Right atrium auricular region (tissue), 2 donors: ENCODE measurements around the gene SEH1L. TPM values are rescaled to one million over a fixed set of nuclear protein-coding genes. Genes with fewer than 3 reads are reported as not detected.

Source experiments
- DNase-seq: peaks from one replicate; pipeline ENCODE4 v3.0.0-alpha.2; 2019; ENCODE audit warnings: low spot score
- H3K27ac ChIP-seq, 2 donors: fragments of 200-600 bp; sonication (generic); 1 replicate in 1 of 2; 2 replicates in 1 of 2; pipeline ENCODE4 v1.5.1; 2016 to 2019
- H3K27me3 ChIP-seq, 2 donors: fragments of 200-600 bp; sonication (generic); one replicate each; pipeline versions ENCODE4 v1.5.1 to v1.6.0; 2017 to 2019
- H3K36me3 ChIP-seq: fragments of 200-600 bp; sonication (generic); one replicate; pipeline ENCODE4 v1.5.1; 2016
- H3K4me1 ChIP-seq, 2 donors: fragments of 200-600 bp; sonication (generic); one replicate each; pipeline versions ENCODE4 v1.5.1 to v1.6.0; 2017 to 2019
- H3K4me3 ChIP-seq, 2 donors: fragments of 200-600 bp; sonication (generic); 1 replicate in 1 of 2; 2 replicates in 1 of 2; pipeline ENCODE4 v1.5.1; 2017 to 2019; ENCODE audit warnings: mild to moderate bottlenecking in 1 of 2, moderate library complexity in 1 of 2
- H3K9me3 ChIP-seq, 2 donors: fragments of 200-600 bp; sonication (generic); one replicate each; pipeline ENCODE4 v1.5.1; 2019
- CTCF ChIP-seq, 2 donors: fragments of 200-600 bp; sonication (generic); IDR thresholded peaks; one replicate each; pipeline ENCODE4 v1.5.1; 2019; ENCODE audit warnings: antibody characterized with exemption in 2 of 2
- total RNA-seq, 2 donors: library from RNA; depleted of rRNA; stranded (reverse); fragments of >200 nt; gene quantifications; one replicate each; pipeline ENCODE4 v1.1.0, GENCODE V29; 2016

SEH1L gene
- total RNA-seq, 2 donors from 2014 or later = 7.7 to 17.7 TPM

GRCh38 chr18:13025233-13025632 is 77.4 kb downstream of the SEH1L start:
- H3K36me3 ChIP-seq = peaks cover 9% of the 10 kb centered on the region

GRCh38 chr18:13026583-13027270 is 78.9 kb downstream of the SEH1L start:
- H3K4me1 ChIP-seq = peaks cover 0 to 17% of the 10 kb centered on the region in 2 donors
- no peak for TF ChIP-seq CTCF (IDR thresholded peaks at IDR 0.05)
- H3K27ac ChIP-seq = no peak overlapping the region
- no peak for DNase-seq
- H3K36me3 ChIP-seq = peaks cover 6% of the 10 kb centered on the region
- no peaks in the 10 kb centered on the region for H3K9me3 ChIP-seq
- H3K4me3 ChIP-seq = no peak overlapping the region
- H3K27me3 ChIP-seq = no peaks in the 10 kb centered on the region

More at GRCh38 chr18:13025233-13025632, 77.4 kb downstream of the SEH1L start:
- Histone ChIP-seq H3K9me3 (no peaks in the 10 kb centered on the region), H3K4me3 (no peak overlapping the region), H3K27me3 (no peaks in the 10 kb centered on the region), H3K27ac (no peak overlapping the region), H3K4me1 (peaks cover 0 to 17% of the 10 kb centered on the region in 2 donors)
- TF ChIP-seq CTCF (IDR thresholded peaks at IDR 0.05) = no peak
- DNase-seq = no peak

GRCh38 chr18:13028869-13029268 is 81.1 kb downstream of the SEH1L start:
- H3K36me3 ChIP-seq = peaks cover 6% of the 10 kb centered on the region
- TF ChIP-seq CTCF (IDR thresholded peaks at IDR 0.05) = no peak

GRCh38 chr18:13032173-13032572 is 84.4 kb downstream of the SEH1L start:
- no peak for DNase-seq
- TF ChIP-seq CTCF (IDR thresholded peaks at IDR 0.05) = no peak
- Histone ChIP-seq H3K9me3 (no peaks in the 10 kb centered on the region), H3K27ac (no peak overlapping the region), H3K4me3 (no peak overlapping the region), H3K4me1 (peaks cover 0 to 9% of the 10 kb centered on the region in 2 donors), H3K27me3 (no peaks in the 10 kb centered on the region), H3K36me3 (no peaks in the 10 kb centered on the region)

More at GRCh38 chr18:13028869-13029268, 81.1 kb downstream of the SEH1L start:
- peaks cover 0 to 17% of the 10 kb centered on the region in 2 donors for H3K4me1 ChIP-seq
- no peaks in the 10 kb centered on the region for H3K27me3 ChIP-seq
- no peaks in the 10 kb centered on the region for H3K9me3 ChIP-seq
- H3K4me3 ChIP-seq = no peak overlapping the region
- H3K27ac ChIP-seq = peak overlapping the region; percentile 64 to 75
- DNase-seq = no peak

GRCh38 chr18:13035249-13035914 is 87.6 kb downstream of the SEH1L start:
- TF ChIP-seq CTCF (IDR thresholded peaks at IDR 0.05) = no peak
- Histone ChIP-seq H3K4me3 (no peak overlapping the region), H3K36me3 (peaks cover 9% of the 10 kb centered on the region), H3K27ac (no peak overlapping the region), H3K27me3 (no peaks in the 10 kb centered on the region), H3K9me3 (no peaks in the 10 kb centered on the region), H3K4me1 (no peaks in the 10 kb centered on the region)
- no peak for DNase-seq
